ENCODE results near the gene SLC24A4.

The SLC24A4 gene

DNA sequence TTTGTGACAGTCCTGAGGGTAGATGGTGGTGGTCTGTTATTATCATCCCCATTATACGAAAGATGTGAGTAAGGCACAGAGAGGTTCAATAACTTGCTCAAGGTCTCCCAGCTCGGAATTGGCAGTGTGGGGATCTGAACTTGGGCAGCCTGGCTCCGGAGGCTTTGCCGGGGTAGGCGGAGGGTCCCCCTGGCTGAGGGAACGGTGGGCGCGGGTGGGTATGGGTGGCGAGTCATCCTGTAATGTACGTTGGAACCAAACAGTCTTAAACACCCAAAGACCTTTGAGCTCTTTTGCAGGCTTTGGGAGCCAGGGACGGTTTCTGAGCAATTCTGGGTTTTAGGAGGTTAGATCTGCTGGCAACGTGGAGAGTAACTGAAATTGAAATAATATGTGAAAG, 16.5 kb downstream of the SLC24A4 start:
- H3K4me1 ChIP-seq: no peaks in the 10 kb centered on the region
- no peaks in the 10 kb centered on the region for H3K9me3 ChIP-seq
- TF ChIP-seq, protein P1, sequence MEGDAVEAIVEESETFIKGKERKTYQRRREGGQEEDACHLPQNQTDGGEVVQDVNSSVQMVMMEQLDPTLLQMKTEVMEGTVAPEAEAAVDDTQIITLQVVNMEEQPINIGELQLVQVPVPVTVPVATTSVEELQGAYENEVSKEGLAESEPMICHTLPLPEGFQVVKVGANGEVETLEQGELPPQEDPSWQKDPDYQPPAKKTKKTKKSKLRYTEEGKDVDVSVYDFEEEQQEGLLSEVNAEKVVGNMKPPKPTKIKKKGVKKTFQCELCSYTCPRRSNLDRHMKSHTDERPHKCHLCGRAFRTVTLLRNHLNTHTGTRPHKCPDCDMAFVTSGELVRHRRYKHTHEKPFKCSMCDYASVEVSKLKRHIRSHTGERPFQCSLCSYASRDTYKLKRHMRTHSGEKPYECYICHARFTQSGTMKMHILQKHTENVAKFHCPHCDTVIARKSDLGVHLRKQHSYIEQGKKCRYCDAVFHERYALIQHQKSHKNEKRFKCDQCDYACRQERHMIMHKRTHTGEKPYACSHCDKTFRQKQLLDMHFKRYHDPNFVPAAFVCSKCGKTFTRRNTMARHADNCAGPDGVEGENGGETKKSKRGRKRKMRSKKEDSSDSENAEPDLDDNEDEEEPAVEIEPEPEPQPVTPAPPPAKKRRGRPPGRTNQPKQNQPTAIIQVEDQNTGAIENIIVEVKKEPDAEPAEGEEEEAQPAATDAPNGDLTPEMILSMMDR (IDR thresholded peaks at IDR 0.05; ENCODE audit: low read depth, low read length): no peak
- peaks cover 15% of the 10 kb centered on the region for H3K27me3 ChIP-seq
- H3K36me3 ChIP-seq: no peaks in the 10 kb centered on the region
- no peak overlapping the region for H3K4me3 ChIP-seq (ENCODE audit: low read depth, low read length)
- DNase-seq: no peak

DNA sequence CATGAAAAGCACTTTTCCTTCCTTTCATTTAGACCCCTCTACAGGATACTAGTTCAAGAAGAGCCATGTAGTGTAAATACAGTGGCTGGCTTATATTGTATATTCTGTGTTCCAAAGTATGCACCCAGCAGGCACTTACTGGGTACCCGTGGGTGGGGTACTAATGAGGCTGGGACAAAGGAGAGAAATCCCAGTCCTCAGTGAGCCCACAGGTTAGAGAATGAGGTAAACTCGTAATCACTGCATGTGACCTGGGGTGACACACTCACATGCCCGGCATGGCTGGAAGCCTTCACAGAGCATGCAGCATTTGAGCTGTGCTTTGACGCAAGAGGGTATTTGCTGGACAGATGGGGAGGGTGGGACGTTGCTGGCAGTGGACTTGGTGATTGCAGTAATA, 17.1 kb downstream of the SLC24A4 start:
- H3K4me3 ChIP-seq (ENCODE audit: low read depth, low read length): no peak overlapping the region
- H3K27me3 ChIP-seq: peaks cover 15% of the 10 kb centered on the region
- H3K9me3 ChIP-seq: no peaks in the 10 kb centered on the region
- H3K4me1 ChIP-seq: no peaks in the 10 kb centered on the region
- TF ChIP-seq, protein P1 (IDR thresholded peaks at IDR 0.05; ENCODE audit: low read depth, low read length): no peak
- DNase-seq: no peak
- H3K36me3 ChIP-seq: no peaks in the 10 kb centered on the region

DNA sequence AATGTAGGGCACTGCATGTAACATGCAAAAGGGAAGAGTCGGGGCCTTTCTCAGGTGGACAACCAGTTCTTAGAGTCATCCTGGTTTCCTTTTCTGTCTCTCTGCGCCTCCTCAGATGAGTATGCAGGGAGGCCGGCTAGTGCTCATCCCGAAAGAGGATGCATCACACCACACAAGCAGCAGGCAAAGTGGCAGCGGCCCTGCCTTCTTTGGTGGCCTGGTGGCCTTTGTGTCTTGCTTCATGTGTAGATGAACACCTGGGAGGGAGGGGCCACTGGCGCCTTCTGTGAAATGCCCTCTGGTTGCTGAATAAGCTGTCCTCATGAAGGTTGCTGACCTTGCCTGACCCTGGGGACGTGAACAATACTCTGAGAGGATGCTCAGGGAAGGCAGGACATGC, 18.0 kb downstream of the SLC24A4 start:
- TF ChIP-seq, protein P1 (IDR thresholded peaks at IDR 0.05; ENCODE audit: low read depth, low read length): no peak
- no peaks in the 10 kb centered on the region for H3K9me3 ChIP-seq
- H3K4me3 ChIP-seq (ENCODE audit: low read depth, low read length): no peak overlapping the region
- DNase-seq: no peak
- H3K27me3 ChIP-seq: peaks cover 15% of the 10 kb centered on the region
- H3K36me3 ChIP-seq: no peaks in the 10 kb centered on the region
- H3K4me1 ChIP-seq: no peaks in the 10 kb centered on the region

DNA sequence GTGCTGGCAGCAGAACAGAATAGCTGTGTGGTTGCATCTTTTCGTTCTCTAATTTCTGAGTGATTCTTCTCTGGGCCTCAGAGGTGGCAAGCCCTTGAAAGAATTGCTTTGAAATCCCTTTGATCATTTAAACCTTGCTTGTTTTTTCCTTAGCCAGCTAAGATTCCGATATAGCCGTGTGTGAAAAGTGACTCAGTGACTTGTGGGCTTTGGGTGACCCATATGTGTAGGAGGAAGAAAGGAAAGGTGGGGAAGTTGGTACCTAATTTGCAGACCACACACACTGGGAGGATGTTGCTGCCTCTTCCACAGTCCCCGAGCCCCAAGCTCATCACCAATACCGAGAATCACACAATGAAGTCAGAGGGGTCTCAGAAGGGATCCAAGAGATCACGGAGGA, 18.8 kb downstream of the SLC24A4 start:
- Histone ChIP-seq H3K36me3 (no peaks in the 10 kb centered on the region), H3K9me3 (no peaks in the 10 kb centered on the region), H3K27me3 (peaks cover 15% of the 10 kb centered on the region), H3K4me1 (no peaks in the 10 kb centered on the region), H3K4me3 (ENCODE audit: low read depth, low read length) (no peak overlapping the region)
- TF ChIP-seq, protein P1 (IDR thresholded peaks at IDR 0.05; ENCODE audit: low read depth, low read length): no peak
- DNase-seq: no peak

DNA sequence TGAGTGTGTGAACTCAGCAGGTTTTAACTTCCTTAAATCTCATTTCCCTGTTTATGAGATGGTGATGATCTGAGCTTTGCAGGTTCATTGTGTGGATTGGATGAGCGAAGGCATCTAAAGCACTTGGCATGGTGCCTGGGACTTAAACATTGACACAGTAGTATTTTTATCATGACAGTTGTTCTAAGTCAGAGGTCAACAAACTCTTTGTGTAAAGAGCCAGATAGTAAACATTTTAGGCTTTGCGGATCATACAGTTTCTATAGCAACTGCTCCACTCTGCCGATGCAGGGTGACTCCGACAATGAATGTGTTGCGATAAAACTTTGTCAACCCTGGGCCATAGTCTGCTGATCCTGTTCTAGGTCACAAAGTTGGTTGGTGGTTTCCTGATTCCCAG, 25.2 kb downstream of the SLC24A4 start:
- Histone ChIP-seq H3K9me3 (no peaks in the 10 kb centered on the region), H3K27me3 (no peaks in the 10 kb centered on the region; the same call in 1 of the 2 replicates), H3K4me1 (no peaks in the 10 kb centered on the region), H3K4me3 (ENCODE audit: low read depth, low read length) (no peak overlapping the region), H3K36me3 (no peaks in the 10 kb centered on the region)
- no peak for DNase-seq
- TF ChIP-seq, protein P1 (IDR thresholded peaks at IDR 0.05; ENCODE audit: low read depth, low read length): no peak

DNA sequence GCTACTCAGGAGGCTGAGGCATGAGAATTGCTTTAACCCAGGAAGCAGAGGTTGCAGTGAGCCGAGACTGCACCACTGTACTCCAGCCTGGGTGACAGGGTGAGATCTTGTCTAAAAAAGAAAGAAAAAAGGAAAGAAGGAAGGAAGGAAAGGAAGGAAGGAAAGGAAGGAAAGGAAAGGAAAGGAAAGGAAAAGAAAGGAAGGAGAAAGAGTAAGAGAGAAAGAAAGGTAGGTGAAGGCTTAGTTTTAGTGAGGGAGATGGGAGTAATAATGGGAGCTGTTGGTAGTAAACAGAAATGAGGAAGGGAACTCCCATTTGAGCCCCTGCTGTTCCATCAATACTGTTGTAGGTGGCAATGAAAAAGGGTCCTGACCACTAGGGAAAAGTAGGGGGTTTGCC, 28.8 kb downstream of the SLC24A4 start:
- Histone ChIP-seq H3K27me3 (no peaks in the 10 kb centered on the region; the same call in 1 of the 2 replicates), H3K9me3 (no peaks in the 10 kb centered on the region), H3K36me3 (no peaks in the 10 kb centered on the region), H3K4me1 (no peaks in the 10 kb centered on the region), H3K4me3 (ENCODE audit: low read depth, low read length) (no peak overlapping the region)
- TF ChIP-seq, protein P1 (IDR thresholded peaks at IDR 0.05; ENCODE audit: low read depth, low read length): no peak
- no peak for DNase-seq

All from BE2C (cell line).